Epithelial cell of esophagus (primary cell): ENCODE results near the gene TTC7B.
A peak's percentile ranks its signal among the peaks of the same experiment; 100 is the strongest.

Experiments used
- DNase-seq: peaks from one replicate; pipeline ENCODE4 v3.0.0; 2010; ENCODE audit warnings: low read depth
- H3K4me3 ChIP-seq: 2 replicates; pipeline ENCODE4 v1.5.1; 2011; ENCODE audit warnings: mild to moderate bottlenecking, low read length, control low read depth
- TF ChIP-seq, protein P1 (sequence below): IDR thresholded peaks from 2 replicates; pipeline ENCODE4 v1.5.1; 2011; ENCODE audit warnings: low read depth, mild to moderate bottlenecking, low read length, control low read depth, inconsistent platforms; ENCODE audit not compliant: insufficient read depth; ENCODE audit errors: missing control alignments

TTC7B gene

DNA sequence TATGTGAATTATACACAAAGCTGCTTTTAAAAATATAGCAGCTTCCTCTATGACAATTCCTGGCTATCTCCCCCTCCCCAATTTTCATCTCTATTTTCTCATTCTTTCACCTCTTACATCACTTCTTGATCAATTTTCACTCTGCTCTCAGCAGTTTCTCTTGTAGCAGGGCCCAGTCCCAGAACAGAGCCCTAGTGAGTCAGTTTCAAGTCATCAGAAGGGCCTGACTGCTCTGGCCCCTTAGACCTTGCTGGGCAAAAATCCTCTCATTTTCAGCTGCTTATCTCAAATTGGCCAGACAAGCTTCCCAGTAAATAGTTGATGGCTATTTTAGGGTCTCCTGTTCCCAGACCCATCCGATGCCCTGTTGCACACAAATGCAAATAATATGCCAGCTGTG, 101.4 kb downstream of the TTC7B start:
- no peak overlapping the region for H3K4me3 ChIP-seq
- DNase-seq = peak; percentile 38
- TF ChIP-seq, protein P1, sequence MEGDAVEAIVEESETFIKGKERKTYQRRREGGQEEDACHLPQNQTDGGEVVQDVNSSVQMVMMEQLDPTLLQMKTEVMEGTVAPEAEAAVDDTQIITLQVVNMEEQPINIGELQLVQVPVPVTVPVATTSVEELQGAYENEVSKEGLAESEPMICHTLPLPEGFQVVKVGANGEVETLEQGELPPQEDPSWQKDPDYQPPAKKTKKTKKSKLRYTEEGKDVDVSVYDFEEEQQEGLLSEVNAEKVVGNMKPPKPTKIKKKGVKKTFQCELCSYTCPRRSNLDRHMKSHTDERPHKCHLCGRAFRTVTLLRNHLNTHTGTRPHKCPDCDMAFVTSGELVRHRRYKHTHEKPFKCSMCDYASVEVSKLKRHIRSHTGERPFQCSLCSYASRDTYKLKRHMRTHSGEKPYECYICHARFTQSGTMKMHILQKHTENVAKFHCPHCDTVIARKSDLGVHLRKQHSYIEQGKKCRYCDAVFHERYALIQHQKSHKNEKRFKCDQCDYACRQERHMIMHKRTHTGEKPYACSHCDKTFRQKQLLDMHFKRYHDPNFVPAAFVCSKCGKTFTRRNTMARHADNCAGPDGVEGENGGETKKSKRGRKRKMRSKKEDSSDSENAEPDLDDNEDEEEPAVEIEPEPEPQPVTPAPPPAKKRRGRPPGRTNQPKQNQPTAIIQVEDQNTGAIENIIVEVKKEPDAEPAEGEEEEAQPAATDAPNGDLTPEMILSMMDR = no peak

- DNase-seq = no peak
- no peak overlapping the region for H3K4me3 ChIP-seq
- TF ChIP-seq, protein P1 = no peak
These were observed 111.4 kb downstream of the TTC7B start for GRCh38 chr14:90704738-90705392.

- no peak overlapping the region for H3K4me3 ChIP-seq
- TF ChIP-seq, protein P1 = no peak
- no peak for DNase-seq
These were observed 112.1 kb downstream of the TTC7B start for GRCh38 chr14:90703841-90704737.

DNA sequence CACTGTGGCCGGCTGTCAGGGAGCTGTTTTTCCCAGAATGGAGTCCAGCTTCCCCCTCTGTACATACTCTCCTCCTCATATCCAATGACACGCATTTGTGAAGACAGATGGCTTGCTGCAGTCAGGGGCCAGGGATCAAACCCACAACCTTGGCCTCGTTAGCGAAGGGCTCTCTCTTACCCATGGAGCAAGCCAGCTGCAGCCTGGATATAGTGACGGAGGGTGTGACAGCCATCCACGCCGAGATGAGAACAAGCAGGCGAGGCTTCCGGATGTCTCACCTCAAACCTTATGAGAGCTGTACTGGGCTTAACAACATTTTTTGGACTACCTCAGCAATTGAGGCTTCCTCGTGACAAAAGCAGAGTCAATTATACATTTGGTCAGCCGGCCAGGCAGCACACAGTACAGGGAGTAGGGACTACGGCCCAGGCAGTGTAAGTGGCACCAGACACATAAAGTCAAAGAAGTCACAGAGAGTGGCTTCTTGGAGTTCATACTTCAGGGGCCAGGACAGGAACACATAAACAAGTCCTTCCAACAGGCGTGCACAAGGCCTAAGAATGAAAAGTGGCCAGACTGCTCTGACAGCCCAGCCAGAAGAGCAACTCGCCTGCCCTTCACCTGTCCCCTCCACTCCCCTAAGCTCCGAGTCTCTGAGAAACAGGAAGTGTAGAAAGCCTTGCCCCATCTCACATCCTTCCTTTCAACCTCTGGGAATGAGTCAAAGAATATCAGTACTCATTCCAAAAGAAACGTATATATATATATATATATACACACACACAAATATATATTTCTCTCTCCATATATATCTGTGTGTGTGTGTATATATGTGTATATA, 115.1 kb downstream of the TTC7B start:
- DNase-seq = peak; percentile 47

DNA sequence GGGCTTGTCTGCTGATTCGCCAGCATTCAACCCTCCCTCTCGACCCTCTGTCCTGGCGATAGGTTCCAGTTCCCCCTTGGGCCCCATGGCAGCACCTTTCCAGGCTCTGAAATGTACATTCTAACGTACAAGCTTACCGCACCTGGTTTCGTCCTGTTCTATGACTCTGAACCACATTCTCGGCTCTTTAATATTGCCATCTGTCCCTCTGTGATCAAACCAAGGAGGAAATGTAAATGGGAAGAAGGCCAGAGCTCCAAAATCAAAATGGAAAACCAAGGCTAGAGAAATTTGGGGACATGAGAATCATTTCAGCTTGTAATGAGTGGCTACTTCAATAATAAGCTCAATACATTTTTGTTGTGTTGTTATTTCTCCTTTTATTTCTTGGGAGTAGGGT, 117.2 kb downstream of the TTC7B start:
- no peak for DNase-seq
- H3K4me3 ChIP-seq = no peak overlapping the region
- TF ChIP-seq, protein P1 = no peak

More for the DNA sequence above, 115.1 kb downstream of the TTC7B start:
- no peak overlapping the region for H3K4me3 ChIP-seq
- TF ChIP-seq, protein P1 = no peak

DNA sequence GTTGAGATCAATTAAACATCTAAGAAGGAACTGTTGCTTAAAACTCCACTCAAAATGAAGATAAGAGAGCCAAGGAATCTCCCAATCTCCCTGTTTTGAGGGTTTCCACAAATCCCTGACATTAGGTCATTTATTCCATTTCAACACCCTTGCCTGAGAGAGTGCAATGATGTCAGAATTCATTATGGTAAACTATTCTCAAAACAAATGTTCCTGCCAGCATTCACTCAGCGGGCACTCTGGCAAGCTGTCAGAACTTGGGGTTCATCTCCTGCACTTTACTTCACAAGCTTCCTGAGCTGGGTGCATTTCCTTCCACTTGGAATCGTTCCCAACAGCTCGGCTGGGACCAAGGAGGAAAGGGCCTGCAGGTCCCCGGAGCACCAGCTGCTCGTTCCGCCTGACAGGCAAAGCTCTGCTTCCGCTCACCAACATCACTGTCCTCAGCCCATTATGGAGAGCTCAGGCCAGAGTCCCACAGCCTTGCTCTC, 117.8 kb downstream of the TTC7B start:
- TF ChIP-seq, protein P1 = no peak
- DNase-seq = no peak
- H3K4me3 ChIP-seq = no peak overlapping the region
